ENCODE data around the gene PLSCR3.

PLSCR3 gene

GRCh38 chr17:7356072-7356549 lies 38.2 kb downstream of the PLSCR3 start:
- H3K4me3 ChIP-seq (ENCODE audit: low read length), result no peak overlapping the region
- DNase-seq (ENCODE audit: low read depth, low spot score), result peak; percentile 75

- no peak overlapping the region for H3K4me3 ChIP-seq (ENCODE audit: low read length)
- DNase-seq (ENCODE audit: low read depth, low spot score), result no peak
Observed at GRCh38 chr17:7355573-7355972, 38.8 kb downstream of the PLSCR3 start.

- H3K4me3 ChIP-seq (ENCODE audit: low read length), result no peak within 1 kb of the TSS
- no peak for DNase-seq (ENCODE audit: low read depth, low spot score)
Observed at GRCh38 chr17:7355053-7355452, 39.3 kb downstream of the PLSCR3 start, which contains the start of gene TMEM95. Gene TMEM95 (plus strand): TSS chr17:7355156. CDS start chr17:7355205, 49 bp downstream.

- no peak for DNase-seq (ENCODE audit: low read depth, low spot score)
- no peak overlapping the region for H3K4me3 ChIP-seq (ENCODE audit: low read length)
Observed at GRCh38 chr17:7354262-7354843, 40.0 kb downstream of the PLSCR3 start.

GRCh38 chr17:7352910-7353635 lies 41.3 kb downstream of the PLSCR3 start:
- H3K4me3 ChIP-seq (ENCODE audit: low read length), result no peak overlapping the region
- DNase-seq (ENCODE audit: low read depth, low spot score), result no peak

- DNase-seq (ENCODE audit: low read depth, low spot score), result no peak
- H3K4me3 ChIP-seq (ENCODE audit: low read length), result no peak overlapping the region
Observed at GRCh38 chr17:7352503-7352889, 41.8 kb downstream of the PLSCR3 start.

GRCh38 chr17:7351665-7352502 lies 42.4 kb downstream of the PLSCR3 start, which contains the start of gene KCTD11:
Gene KCTD11 (plus strand): TSS chr17:7352162.
- H3K4me3 ChIP-seq (ENCODE audit: low read length), result no peak within 1 kb of the TSS
- no peak for DNase-seq (ENCODE audit: low read depth, low spot score)

GRCh38 chr17:7348478-7349242 lies 45.7 kb downstream of the PLSCR3 start:
- no peak overlapping the region for H3K4me3 ChIP-seq (ENCODE audit: low read length)
- no peak for DNase-seq (ENCODE audit: low read depth, low spot score)

- no peak for DNase-seq (ENCODE audit: low read depth, low spot score)
- H3K4me3 ChIP-seq (ENCODE audit: low read length), result no peak overlapping the region
Observed at GRCh38 chr17:7347630-7348477, 46.5 kb downstream of the PLSCR3 start.

GRCh38 chr17:7346761-7347614 lies 47.3 kb downstream of the PLSCR3 start:
- no peak overlapping the region for H3K4me3 ChIP-seq (ENCODE audit: low read length)
- no peak for DNase-seq (ENCODE audit: low read depth, low spot score)

GRCh38 chr17:7343250-7343649 lies 51.1 kb downstream of the PLSCR3 start:
- no peak overlapping the region for H3K4me3 ChIP-seq (ENCODE audit: low read length)
- no peak for DNase-seq (ENCODE audit: low read depth, low spot score)

- no peak for DNase-seq (ENCODE audit: low read depth, low spot score)
- no peak overlapping the region for H3K4me3 ChIP-seq (ENCODE audit: low read length)
Observed at GRCh38 chr17:7341842-7342241, 52.5 kb downstream of the PLSCR3 start.

GRCh38 chr17:7340179-7340578 lies 54.1 kb downstream of the PLSCR3 start:
- no peak for DNase-seq (ENCODE audit: low read depth, low spot score)
- no peak overlapping the region for H3K4me3 ChIP-seq (ENCODE audit: low read length)

Data from Jurkat, Clone E6-1 (cell line).